ENCODE data around the gene BMS1. TPM values are rescaled to one million over a fixed set of nuclear protein-coding genes. Genes with fewer than 3 reads are reported as not detected.

BMS1 gene
- total and polyA plus RNA-seq, 2 of the 8 experiments (the other 6 are each of a cell fraction or from before 2014, with no cell fraction given), result 3.7 to 34.6 TPM

DNA sequence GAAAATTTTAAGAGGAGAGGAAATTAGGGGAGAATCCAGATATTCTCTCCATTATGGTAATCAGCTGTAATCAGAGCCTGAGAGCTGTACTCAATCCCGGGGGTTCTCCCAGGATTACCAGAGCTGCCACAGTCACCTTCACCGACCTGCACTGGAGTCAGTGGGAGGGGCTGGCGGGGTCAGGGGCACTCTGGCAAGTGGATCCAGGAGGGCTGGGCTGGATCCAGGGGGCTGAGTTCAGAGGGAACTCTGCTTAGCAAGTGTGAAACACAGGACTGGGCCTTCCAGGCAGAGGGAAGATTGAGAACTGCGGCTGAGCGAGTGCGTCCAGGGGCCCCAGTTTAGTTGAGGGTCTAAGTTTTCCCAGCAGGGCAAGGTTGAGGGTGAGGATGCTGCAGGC lies 89.2 kb downstream of the BMS1 start:
- no peak overlapping the region for H2AFZ ChIP-seq (ENCODE audit: low read length)
- no peak overlapping the region for H3K56ac ChIP-seq (replicated peaks; ENCODE audit: insufficient read length, low read depth, low read length)
- H2BK20ac ChIP-seq (ENCODE audit: low read length), result no peak overlapping the region
- no peak overlapping the region for H2AK5ac ChIP-seq (ENCODE audit: low read depth, low read length)
- 84% methylated on average over 6 of the region's 6 CpGs; no CpG with 5 or more reads in 1 of the 2 experiments for WGBS, 2 experiments (ENCODE audit: extremely low coverage in 1 of 2, insufficient coverage in 1 of 2, insufficient read length in 1 of 2, insufficient replicate concordance in 2 of 2, low coverage in 1 of 2, low lambda C conversion rate in 2 of 2, missing lambda C conversion rate in 1 of 2)
- H3K23ac ChIP-seq (ENCODE audit: insufficient read length), result no peak overlapping the region
- POLR2A ChIA-PET (ENCODE audit: partially characterized antibody), result no interaction called here
- H3K27me3 ChIP-seq (replicated peaks in 1 of 4; ENCODE audit: control insufficient read depth in 3 of 4, extremely low read depth in 1 of 4, insufficient read depth in 3 of 4, low read length in 3 of 4), result no peaks in the 10 kb centered on the region; a peak in 2 of 7 replicates
- no peak overlapping the region for H3K4ac ChIP-seq (replicated peaks; ENCODE audit: insufficient read length, low read depth, low read length)
- no peaks in the 10 kb centered on the region for H3K23me2 ChIP-seq (ENCODE audit: low read depth, low read length)
- H3K14ac ChIP-seq (ENCODE audit: insufficient read length), result no peak overlapping the region
- CTCF ChIA-PET (ENCODE audit: partially characterized antibody), result interaction anchor here (0.7 to 1.7 kb wide), 8 partner anchors 14 to 232 kb away, joined by 3 to 7 read pairs (median 4); no protein-coding TSS in a partner anchor
- no peak overlapping the region for H3K27ac ChIP-seq (ENCODE audit: low read depth, low read length)
- H3K9me3 ChIP-seq (ENCODE audit: insufficient read depth in 2 of 2, low read depth in 1 of 2, low read length in 1 of 2), result no peaks in the 10 kb centered on the region
- H2BK12ac ChIP-seq (ENCODE audit: low read depth, low read length), result no peak overlapping the region
- H3K79me1 ChIP-seq (ENCODE audit: low read depth, low read length), result no peaks in the 10 kb centered on the region
- H3K79me2 ChIP-seq (ENCODE audit: control insufficient read depth in 1 of 2, insufficient read depth in 2 of 2, low read length in 2 of 2), result no peaks in the 10 kb centered on the region
- H4K5ac ChIP-seq (ENCODE audit: insufficient read length, low read depth, low read length), result no peak overlapping the region
- no peaks in the 10 kb centered on the region; a peak in 2 of 7 replicates for H3K4me1 ChIP-seq (replicated peaks in 1 of 4; ENCODE audit: control insufficient read depth in 3 of 4, insufficient read depth in 4 of 4, low read length in 3 of 4)
- H4K8ac ChIP-seq (ENCODE audit: extremely low read depth, insufficient read depth, low read length), result no peak overlapping the region
- H2BK15ac ChIP-seq (ENCODE audit: low read length), result no peak overlapping the region
- H3K18ac ChIP-seq (ENCODE audit: extremely low read depth, low read length), result no peak overlapping the region
- H3K4me3 ChIP-seq (ENCODE audit: extremely low read depth in 1 of 4, insufficient read depth in 2 of 4, low read depth in 3 of 4, low read length in 4 of 4), result no peak overlapping the region
- FAIRE-seq (no peak), DNase-seq (ENCODE audit: low read depth in 1 of 2, low spot score in 2 of 2) (no peak)
- no peak overlapping the region for H2BK120ac ChIP-seq (replicated peaks; ENCODE audit: low read depth, low read length)
- no peak overlapping the region for H3K9ac ChIP-seq (replicated peaks in 1 of 4; ENCODE audit: extremely low read depth in 1 of 4, low read depth in 3 of 4, low read length in 3 of 4)
- no peak overlapping the region for H4K91ac ChIP-seq (replicated peaks; ENCODE audit: insufficient read length, low read length)
- H4K20me1 ChIP-seq (replicated peaks in 1 of 2; ENCODE audit: control insufficient read depth in 1 of 2, insufficient read depth in 2 of 2, low read length in 2 of 2), result no peaks in the 10 kb centered on the region
- no peaks in the 10 kb centered on the region for H3K36me3 ChIP-seq (ENCODE audit: control insufficient read depth in 2 of 4, insufficient read depth in 4 of 4, low read length in 3 of 4)
- H3K4me2 ChIP-seq (ENCODE audit: insufficient read depth in 1 of 2, low read depth in 2 of 2, low read length in 2 of 2), result no peak overlapping the region
- H2BK5ac ChIP-seq (ENCODE audit: low read depth, low read length), result no peak overlapping the region
- TF ChIP-seq TBP (IDR thresholded peaks at IDR 0.05; ENCODE audit: low read depth, low read length), result no peak
- no peak for TF ChIP-seq HDAC6 (IDR thresholded peaks at IDR 0.05; ENCODE audit: low read depth, low read length)
- no peak for TF ChIP-seq MAFK (IDR thresholded peaks at IDR 0.05; ENCODE audit: low read depth, low read length)
- TF ChIP-seq TAF1 (IDR thresholded peaks at IDR 0.05; ENCODE audit: low read depth, low read length), result no peak
- TF ChIP-seq NANOG (IDR thresholded peaks at IDR 0.05; ENCODE audit: insufficient read depth, low read depth, low read length, poor library complexity, severe bottlenecking), result no peak
- no peak for TF ChIP-seq ZNF274 (IDR thresholded peaks at IDR 0.05; ENCODE audit: borderline replicate concordance, extremely low read depth, low read length)
- TF ChIP-seq, protein P1, sequence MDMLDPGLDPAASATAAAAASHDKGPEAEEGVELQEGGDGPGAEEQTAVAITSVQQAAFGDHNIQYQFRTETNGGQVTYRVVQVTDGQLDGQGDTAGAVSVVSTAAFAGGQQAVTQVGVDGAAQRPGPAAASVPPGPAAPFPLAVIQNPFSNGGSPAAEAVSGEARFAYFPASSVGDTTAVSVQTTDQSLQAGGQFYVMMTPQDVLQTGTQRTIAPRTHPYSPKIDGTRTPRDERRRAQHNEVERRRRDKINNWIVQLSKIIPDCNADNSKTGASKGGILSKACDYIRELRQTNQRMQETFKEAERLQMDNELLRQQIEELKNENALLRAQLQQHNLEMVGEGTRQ (IDR thresholded peaks at IDR 0.05; ENCODE audit: low read length), result no peak
- no peak for TF ChIP-seq SIRT6 (IDR thresholded peaks at IDR 0.05; ENCODE audit: low read length)
- TF ChIP-seq TAF7 (optimal IDR thresholded peaks at IDR 0.05; ENCODE audit: borderline replicate concordance, low read depth, low read length), result no peak
- no peak for TF ChIP-seq NRF1 (IDR thresholded peaks at IDR 0.05; ENCODE audit: low read depth, low read length)
- no peak for TF ChIP-seq SP2 (IDR thresholded peaks at IDR 0.05; ENCODE audit: low read length)
- TF ChIP-seq SIX5 (IDR thresholded peaks at IDR 0.05; ENCODE audit: low read depth, low read length), result no peak
- no peak for TF ChIP-seq CBX5 (IDR thresholded peaks at IDR 0.05; ENCODE audit: low read depth, low read length)
- no peak for TF ChIP-seq CEBPB (IDR thresholded peaks at IDR 0.05; ENCODE audit: low read depth, low read length)
- no peak for TF ChIP-seq SP1 (IDR thresholded peaks at IDR 0.05; ENCODE audit: low read depth, low read length)
- TF ChIP-seq SP4 (IDR thresholded peaks at IDR 0.05; ENCODE audit: low read length), result no peak
